HUES6 (cell line): ENCODE results near the gene ERO1B.

ENCODE experiments used
- H3K27ac ChIP-seq: 2 replicates; pipeline ENCODE4 v1.7.0; 2013; ENCODE audit warnings: low read depth, mild to moderate bottlenecking, low read length, inconsistent platforms
- H3K27me3 ChIP-seq: 2 replicates; pipeline ENCODE4 v1.6.1; 2013; ENCODE audit warnings: low read length; ENCODE audit not compliant: control insufficient read depth, insufficient read depth
- H3K36me3 ChIP-seq: 2 replicates; pipeline ENCODE4 v1.6.1; 2013; ENCODE audit warnings: low read length; ENCODE audit not compliant: control insufficient read depth, insufficient read depth
- H3K4me1 ChIP-seq: 2 replicates; pipeline ENCODE4 v1.6.1; 2013; ENCODE audit warnings: low read length; ENCODE audit not compliant: control insufficient read depth, insufficient read depth
- H3K4me3 ChIP-seq: 2 replicates; pipeline ENCODE4 v1.5.1; 2013; ENCODE audit warnings: low read depth, low read length
- H3K9ac ChIP-seq: one replicate; pipeline ENCODE4 v1.6.1; 2013; ENCODE audit warnings: mild to moderate bottlenecking, low read length
- H3K9me3 ChIP-seq: 2 replicates; pipeline ENCODE4 v1.6.1; 2013; ENCODE audit warnings: low read depth, low read length; ENCODE audit not compliant: control insufficient read depth, insufficient read depth

Gene ERO1B

DNA sequence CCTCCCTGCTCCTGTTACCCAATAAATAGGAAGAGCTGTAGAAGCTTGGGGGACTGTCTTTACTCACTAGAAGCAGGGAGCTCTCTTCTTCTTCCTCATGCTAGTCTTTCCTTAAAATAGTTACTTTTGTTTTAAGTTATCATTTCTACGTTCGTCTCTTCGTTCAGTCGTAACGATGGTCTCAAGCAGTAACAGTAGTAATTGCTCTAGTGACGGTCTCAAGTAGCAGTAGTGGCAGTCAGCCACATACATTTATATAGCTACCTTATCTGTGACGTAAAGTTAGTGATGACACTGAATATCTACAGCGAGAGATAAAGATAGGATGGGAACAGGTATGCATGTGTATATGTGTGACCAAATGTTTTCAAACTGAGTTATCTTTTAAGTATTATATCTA is 15.4 kb upstream of the ERO1B start:
- Histone ChIP-seq H3K27ac (no peak overlapping the region), H3K36me3 (no peaks in the 10 kb centered on the region), H3K9me3 (no peaks in the 10 kb centered on the region), H3K27me3 (no peaks in the 10 kb centered on the region), H3K4me3 (no peak overlapping the region), H3K4me1 (0 out of 2 replicates have a peak, but pooled peaks cover 4% of the 10 kb centered on the region), H3K9ac (no peak overlapping the region)

DNA sequence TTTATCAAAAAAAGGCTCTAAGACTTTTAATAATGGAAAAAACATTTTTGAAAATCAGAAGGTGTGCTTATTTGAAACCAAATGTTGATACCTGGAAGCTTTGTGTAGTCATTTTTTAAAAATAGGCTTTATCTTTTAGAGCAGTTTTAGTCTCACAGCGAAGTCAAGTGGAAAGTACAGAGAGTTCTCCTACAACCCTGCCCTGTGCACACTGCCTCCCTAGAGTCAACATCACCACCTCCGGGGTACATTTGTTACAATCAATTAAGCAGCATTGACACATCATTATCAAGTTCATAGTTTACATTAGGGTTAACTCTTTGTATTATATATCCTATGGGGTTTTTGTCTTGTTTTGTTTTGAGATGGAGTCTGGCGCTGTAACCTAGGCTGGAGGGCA is 10.7 kb upstream of the ERO1B start:
- Histone ChIP-seq H3K36me3 (no peaks in the 10 kb centered on the region), H3K27ac (no peak overlapping the region), H3K4me1 (peaks cover 3% of the 10 kb centered on the region; the same call in 1 of the 2 replicates), H3K9me3 (no peaks in the 10 kb centered on the region), H3K27me3 (no peaks in the 10 kb centered on the region), H3K9ac (no peak overlapping the region), H3K4me3 (no peak overlapping the region)

- Histone ChIP-seq H3K27me3 (peaks cover 2% of the 10 kb centered on the region; the same call in 1 of the 2 replicates), H3K36me3 (no peaks in the 10 kb centered on the region), H3K9ac (no peak overlapping the region), H3K4me3 (no peak overlapping the region), H3K4me1 (peaks cover 3% of the 10 kb centered on the region; the same call in 1 of the 2 replicates), H3K9me3 (no peaks in the 10 kb centered on the region), H3K27ac (no peak overlapping the region)
Observed at GRCh38 chr1:236289492-236290131, 7.9 kb upstream of the ERO1B start.

- Histone ChIP-seq H3K9ac (no peak overlapping the region), H3K27ac (no peak overlapping the region), H3K4me3 (no peak overlapping the region), H3K36me3 (no peaks in the 10 kb centered on the region), H3K27me3 (peaks cover 6% of the 10 kb centered on the region; the same call in 1 of the 2 replicates), H3K9me3 (no peaks in the 10 kb centered on the region), H3K4me1 (peaks cover 3% of the 10 kb centered on the region; the same call in 1 of the 2 replicates)
Observed at GRCh38 chr1:236288620-236288976, 6.8 kb upstream of the ERO1B start.

- H3K4me3 ChIP-seq, result no peak overlapping the region
- H3K9me3 ChIP-seq, result no peaks in the 10 kb centered on the region
- H3K36me3 ChIP-seq, result no peaks in the 10 kb centered on the region
- H3K9ac ChIP-seq, result no peak overlapping the region
- H3K4me1 ChIP-seq, result peaks cover 3% of the 10 kb centered on the region; the same call in 1 of the 2 replicates
- peaks cover 10% of the 10 kb centered on the region for H3K27me3 ChIP-seq
- no peak overlapping the region for H3K27ac ChIP-seq
Observed at GRCh38 chr1:236287757-236288619, 6.2 kb upstream of the ERO1B start.

DNA sequence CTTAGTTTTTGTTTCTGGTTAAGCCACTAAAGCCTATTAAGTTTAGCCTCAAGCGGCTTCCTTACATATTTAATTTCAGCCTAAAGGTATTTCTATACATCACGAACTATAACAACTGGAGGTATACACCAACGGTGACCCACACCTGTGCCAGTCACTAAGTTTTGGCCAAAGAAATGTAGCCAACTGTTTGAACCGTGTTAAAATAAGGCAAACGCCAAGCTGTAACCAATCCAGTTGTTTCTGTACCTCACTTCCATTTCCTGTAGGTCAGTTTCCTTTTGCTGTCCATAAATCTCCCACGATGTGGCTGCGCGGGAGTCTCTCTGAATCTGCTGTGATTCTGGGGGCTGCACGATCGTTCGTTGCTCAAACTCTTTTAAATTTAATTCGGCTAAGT is 5.6 kb upstream of the ERO1B start:
- no peak overlapping the region for H3K9ac ChIP-seq
- no peaks in the 10 kb centered on the region for H3K9me3 ChIP-seq
- H3K4me1 ChIP-seq, result peaks cover 3% of the 10 kb centered on the region; the same call in 1 of the 2 replicates
- H3K36me3 ChIP-seq, result no peaks in the 10 kb centered on the region
- peaks cover 16% of the 10 kb centered on the region for H3K27me3 ChIP-seq
- H3K4me3 ChIP-seq, result no peak overlapping the region
- no peak overlapping the region for H3K27ac ChIP-seq

- Histone ChIP-seq H3K4me1 (peaks cover 3% of the 10 kb centered on the region; the same call in 1 of the 2 replicates), H3K27me3 (peaks cover 31% of the 10 kb centered on the region), H3K27ac (no peak overlapping the region), H3K9ac (no peak overlapping the region), H3K9me3 (no peaks in the 10 kb centered on the region), H3K36me3 (no peaks in the 10 kb centered on the region), H3K4me3 (no peak overlapping the region)
Observed at GRCh38 chr1:236284291-236284721, 2.5 kb upstream of the ERO1B start.

DNA sequence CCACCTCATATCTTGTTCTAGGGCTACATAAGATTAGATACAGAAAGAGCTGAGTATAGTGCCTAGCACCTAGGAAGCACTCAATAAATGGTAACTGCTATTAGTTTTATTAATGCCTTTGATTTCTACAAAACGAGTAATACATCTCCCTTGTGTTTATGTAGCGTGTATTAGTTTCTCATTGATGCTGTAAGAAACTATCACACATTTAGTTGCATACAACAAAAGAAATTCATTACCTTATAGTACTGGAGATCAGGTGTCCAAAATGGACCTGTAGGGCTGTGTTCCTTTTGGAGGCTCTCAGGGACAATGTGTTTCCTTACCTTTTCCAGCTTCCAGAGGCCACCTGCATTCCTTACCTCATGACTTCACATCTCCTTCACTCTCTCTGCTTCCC is 961 bp upstream of the ERO1B start:
- no peaks in the 10 kb centered on the region for H3K36me3 ChIP-seq
- H3K9me3 ChIP-seq, result no peaks in the 10 kb centered on the region
- H3K4me3 ChIP-seq, result peak overlapping the region; percentile 79
- peaks cover 31% of the 10 kb centered on the region for H3K27me3 ChIP-seq
- H3K9ac ChIP-seq, result no peak overlapping the region
- H3K4me1 ChIP-seq, result no peaks in the 10 kb centered on the region; the same call in 1 of the 2 replicates
- H3K27ac ChIP-seq, result no peak overlapping the region

- Histone ChIP-seq H3K36me3 (no peaks in the 10 kb centered on the region), H3K4me3 (peak overlapping the region; percentile 79), H3K9ac (peak overlapping the region; percentile 52), H3K27ac (no peak overlapping the region), H3K4me1 (no peaks in the 10 kb centered on the region; the same call in 1 of the 2 replicates), H3K27me3 (peaks cover 31% of the 10 kb centered on the region), H3K9me3 (no peaks in the 10 kb centered on the region)
Observed at GRCh38 chr1:236282425-236282716, 613 bp upstream of the ERO1B start.

GRCh38 chr1:236281198-236281653 is 532 bp downstream of the ERO1B start:
- no peaks in the 10 kb centered on the region for H3K9me3 ChIP-seq
- peak overlapping the region; percentile 79 for H3K4me3 ChIP-seq
- H3K27ac ChIP-seq, result no peak overlapping the region
- peak overlapping the region; percentile 21 for H3K9ac ChIP-seq
- peaks cover 31% of the 10 kb centered on the region for H3K27me3 ChIP-seq
- no peaks in the 10 kb centered on the region for H3K4me1 ChIP-seq
- H3K36me3 ChIP-seq, result no peaks in the 10 kb centered on the region
